ENCODE data around the gene TAS2R40.
"Not testable (repeated sequence)": the region's sequence is repeated elsewhere in the genome, so short reads cannot be mapped to it uniquely, and the experiment has no call there.

The TAS2R40 gene

DNA sequence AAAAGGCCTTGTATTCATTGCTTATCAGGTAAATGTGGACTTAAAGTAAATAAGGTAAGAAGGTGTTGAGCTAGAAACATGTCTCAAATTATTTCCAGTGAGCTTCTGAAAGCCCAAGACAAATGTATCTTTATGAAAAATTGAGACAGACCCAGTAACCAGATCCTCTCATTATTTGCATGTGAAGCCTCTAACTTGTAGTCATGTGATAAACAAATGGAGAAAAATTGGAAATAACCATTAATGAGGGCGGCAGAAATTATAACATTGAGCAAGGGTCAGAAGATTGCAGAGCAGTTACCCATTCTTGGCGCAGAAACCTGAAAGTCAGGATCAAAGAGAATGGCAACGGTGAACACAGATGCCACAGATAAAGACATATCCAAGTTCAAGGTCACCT lies at the start of gene TAS2R40:
TSS of gene TAS2R40 (plus strand) at position 301 of the 400 bp plus-strand sequence. CDS start at position 343, 42 bp downstream.
- Histone ChIP-seq H3K4me1 (ENCODE audit: insufficient read depth, low read length) (no peaks in the 10 kb centered on the region), H3K9me3 (ENCODE audit: control insufficient read depth, insufficient read depth, low read length) (no peaks in the 10 kb centered on the region), H3K9ac (ENCODE audit: low read depth, low read length) (no peak within 1 kb of the TSS), H3K36me3 (ENCODE audit: insufficient read depth, low read length) (no peaks in the 10 kb centered on the region)

DNA sequence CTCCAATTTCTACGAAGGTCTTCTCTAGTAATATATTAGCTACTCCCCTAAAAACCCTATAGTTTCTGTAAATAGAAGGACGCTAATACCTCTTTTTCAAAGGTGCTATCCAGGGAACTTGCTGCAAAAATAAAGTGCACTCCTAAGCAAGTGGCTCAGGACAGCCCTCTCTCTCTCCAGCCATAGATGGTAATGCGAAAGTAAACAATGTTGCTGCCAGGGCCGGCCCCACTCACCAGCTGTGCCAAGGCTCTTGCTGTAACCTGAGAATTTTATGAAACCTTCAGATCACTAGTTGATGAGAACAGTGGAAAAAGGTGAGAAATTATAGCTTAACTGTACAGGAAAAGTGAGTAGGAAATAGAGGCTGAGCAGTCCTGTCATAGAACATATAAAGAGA lies 49.5 kb upstream of the TAS2R40 start:
- Histone ChIP-seq H3K36me3 (ENCODE audit: insufficient read depth, low read length) (no peaks in the 10 kb centered on the region), H3K9ac (ENCODE audit: low read depth, low read length) (no peak overlapping the region), H3K9me3 (ENCODE audit: control insufficient read depth, insufficient read depth, low read length) (no peaks in the 10 kb centered on the region), H3K4me1 (ENCODE audit: insufficient read depth, low read length) (no peaks in the 10 kb centered on the region)

DNA sequence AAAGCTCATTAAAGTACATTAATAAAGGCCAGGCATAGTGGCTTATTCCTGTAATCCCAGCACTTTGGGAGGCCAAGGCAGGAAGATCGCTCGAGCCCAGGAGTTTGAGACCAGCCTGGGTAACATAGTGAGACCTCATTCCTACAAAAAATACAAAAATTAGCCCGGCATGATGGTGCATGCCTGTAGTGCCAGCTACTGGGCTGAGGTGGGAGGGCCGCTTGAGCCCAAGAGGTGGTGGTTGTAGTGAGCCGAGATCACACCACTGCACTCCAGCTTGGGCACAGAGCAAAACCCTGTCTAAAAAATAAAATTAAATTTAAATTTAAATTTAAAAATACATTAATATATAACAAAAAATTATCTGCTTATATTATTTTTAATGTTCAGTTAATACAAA lies 45.7 kb upstream of the TAS2R40 start:
- H3K4me1 ChIP-seq (ENCODE audit: insufficient read depth, low read length): no peaks in the 10 kb centered on the region
- H3K36me3 ChIP-seq (ENCODE audit: insufficient read depth, low read length): no peaks in the 10 kb centered on the region
- peaks cover 13% of the 10 kb centered on the region for H3K9me3 ChIP-seq (ENCODE audit: control insufficient read depth, insufficient read depth, low read length)
- H3K9ac ChIP-seq (ENCODE audit: low read depth, low read length): no peak overlapping the region

DNA sequence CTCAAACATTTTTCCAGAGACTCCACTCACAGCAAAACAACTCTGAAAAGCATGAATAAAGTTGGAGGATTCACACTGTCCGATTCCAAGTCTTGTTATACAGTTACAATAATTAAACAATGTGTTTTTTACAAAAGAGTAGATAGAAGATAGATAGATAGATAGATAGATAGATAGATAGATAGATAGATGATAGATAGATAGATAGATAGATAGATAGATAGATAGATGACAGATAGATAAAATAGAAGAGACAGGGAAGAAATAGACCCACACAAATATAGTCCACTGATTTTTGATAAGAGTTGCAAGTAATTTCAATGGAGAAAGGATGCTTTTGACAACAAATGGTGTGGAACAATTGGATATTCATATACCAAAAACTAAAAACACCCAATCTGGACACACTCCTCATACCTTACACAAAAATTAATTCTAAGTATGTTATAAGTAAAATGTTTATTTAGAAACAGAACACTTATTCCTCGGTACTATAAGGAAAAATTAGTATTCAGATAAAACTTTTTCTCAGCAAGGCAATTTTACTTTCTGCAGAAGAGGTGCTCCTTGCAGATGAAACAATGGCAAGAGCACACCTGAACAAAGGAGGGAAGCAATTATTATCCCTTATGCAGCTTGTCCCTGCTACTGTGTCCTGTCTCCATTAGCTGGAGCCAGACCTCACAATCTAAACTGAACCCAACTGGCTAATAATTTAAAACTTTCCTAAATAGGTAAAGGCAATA lies 44.3 kb upstream of the TAS2R40 start:
- Histone ChIP-seq H3K4me1 (ENCODE audit: insufficient read depth, low read length) (no peaks in the 10 kb centered on the region), H3K9ac (ENCODE audit: low read depth, low read length) (no peak overlapping the region), H3K9me3 (ENCODE audit: control insufficient read depth, insufficient read depth, low read length) (peaks cover 13% of the 10 kb centered on the region), H3K36me3 (ENCODE audit: insufficient read depth, low read length) (no peaks in the 10 kb centered on the region)

DNA sequence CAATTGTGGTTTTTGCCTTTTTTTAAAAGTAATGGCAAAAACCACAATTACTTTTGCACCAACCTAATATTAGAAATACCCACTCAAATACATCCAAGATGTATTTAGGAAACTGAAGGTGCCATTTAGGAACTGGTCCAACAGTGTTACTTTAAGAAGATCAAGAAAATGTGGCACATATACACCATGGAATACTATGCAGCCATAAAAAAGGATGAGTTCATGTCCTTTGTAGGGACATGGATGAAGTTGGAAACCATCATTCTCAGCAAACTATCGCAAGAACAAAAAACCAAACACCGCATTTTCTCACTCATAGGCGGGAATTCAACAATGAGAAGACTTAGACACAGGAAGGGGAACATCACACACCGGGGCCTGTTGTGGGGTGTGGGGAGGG lies 41.1 kb upstream of the TAS2R40 start:
- not testable (repeated sequence) for H3K36me3 ChIP-seq (ENCODE audit: insufficient read depth, low read length); H3K9ac ChIP-seq (ENCODE audit: low read depth, low read length); H3K4me1 ChIP-seq (ENCODE audit: insufficient read depth, low read length)
- H3K9me3 ChIP-seq (ENCODE audit: control insufficient read depth, insufficient read depth, low read length): peaks cover 13% of the 10 kb centered on the region

DNA sequence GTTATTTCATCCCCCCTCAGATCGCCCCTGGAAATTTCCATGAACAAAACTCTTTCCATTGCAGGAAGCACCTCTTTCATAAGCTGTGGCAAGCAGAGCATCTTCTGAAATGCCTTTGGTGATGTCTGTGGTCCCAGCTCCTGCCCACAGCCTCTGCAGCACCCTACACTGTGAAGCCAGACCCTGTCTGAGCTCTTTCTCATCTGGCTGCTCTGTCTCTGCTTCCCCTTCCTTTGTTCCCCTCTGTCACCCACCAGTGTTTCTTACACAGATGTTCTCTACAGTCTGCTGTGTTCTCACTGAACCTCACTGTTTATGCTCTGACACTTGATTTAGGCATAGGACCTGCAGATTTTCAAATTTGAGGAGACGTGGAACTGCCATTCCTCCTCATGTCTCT lies 40.5 kb upstream of the TAS2R40 start:
- no peaks in the 10 kb centered on the region for H3K36me3 ChIP-seq (ENCODE audit: insufficient read depth, low read length)
- no peak overlapping the region for H3K9ac ChIP-seq (ENCODE audit: low read depth, low read length)
- peaks cover 13% of the 10 kb centered on the region for H3K9me3 ChIP-seq (ENCODE audit: control insufficient read depth, insufficient read depth, low read length)
- peaks cover 3% of the 10 kb centered on the region; the same call in 1 of the 2 replicates for H3K4me1 ChIP-seq (ENCODE audit: insufficient read depth, low read length)

DNA sequence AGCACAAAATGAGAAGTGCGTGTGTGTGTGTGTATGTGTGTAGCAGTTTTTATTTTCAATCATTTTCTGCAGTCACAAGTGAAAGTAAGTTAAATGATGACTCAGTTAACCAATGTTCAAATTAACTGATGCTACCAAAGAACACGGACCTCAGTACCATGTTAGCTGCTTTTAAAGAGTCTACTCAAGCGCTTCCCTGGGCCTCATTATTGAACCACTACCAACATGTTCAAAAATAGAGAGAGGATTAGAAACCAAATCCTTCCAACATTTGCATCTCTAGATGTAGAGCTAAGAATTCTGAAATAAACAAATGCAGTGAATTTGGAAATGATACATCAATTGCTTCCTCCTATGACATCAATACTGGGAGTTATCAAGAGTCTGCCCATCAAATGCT lies 38.8 kb upstream of the TAS2R40 start, which contains the start of gene TAS2R39:
TSS of gene TAS2R39 (plus strand) at position 396 of the 400 bp plus-strand sequence. CDS start at position 396, 0 bp downstream.
- Histone ChIP-seq H3K9me3 (ENCODE audit: control insufficient read depth, insufficient read depth, low read length) (peaks cover 11% of the 10 kb centered on the region), H3K9ac (ENCODE audit: low read depth, low read length) (no peak within 1 kb of the TSS), H3K36me3 (ENCODE audit: insufficient read depth, low read length) (no peaks in the 10 kb centered on the region), H3K4me1 (ENCODE audit: insufficient read depth, low read length) (peaks cover 3% of the 10 kb centered on the region; the same call in 1 of the 2 replicates)

DNA sequence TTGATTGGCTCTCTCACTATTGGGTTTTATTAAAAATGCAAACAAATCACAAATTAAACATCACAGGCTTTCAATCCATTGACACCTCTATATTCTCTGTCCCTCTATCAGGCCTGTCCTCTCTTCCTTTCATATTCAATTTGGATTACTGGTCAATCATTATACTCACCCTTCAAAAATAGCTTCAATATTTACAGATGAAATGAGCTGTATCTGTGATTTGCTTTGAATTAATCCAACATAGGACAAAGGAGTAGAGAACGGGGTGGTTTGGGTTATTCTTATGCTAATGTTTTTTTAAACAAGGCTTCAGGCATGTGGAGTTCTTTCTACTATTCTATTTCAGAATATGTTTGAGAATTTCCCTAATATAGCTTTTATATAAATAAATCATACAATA lies 36.3 kb upstream of the TAS2R40 start:
- H3K36me3 ChIP-seq (ENCODE audit: insufficient read depth, low read length): no peaks in the 10 kb centered on the region
- peaks cover 3% of the 10 kb centered on the region; the same call in 1 of the 2 replicates for H3K4me1 ChIP-seq (ENCODE audit: insufficient read depth, low read length)
- H3K9me3 ChIP-seq (ENCODE audit: control insufficient read depth, insufficient read depth, low read length): no peaks in the 10 kb centered on the region
- H3K9ac ChIP-seq (ENCODE audit: low read depth, low read length): no peak overlapping the region

DNA sequence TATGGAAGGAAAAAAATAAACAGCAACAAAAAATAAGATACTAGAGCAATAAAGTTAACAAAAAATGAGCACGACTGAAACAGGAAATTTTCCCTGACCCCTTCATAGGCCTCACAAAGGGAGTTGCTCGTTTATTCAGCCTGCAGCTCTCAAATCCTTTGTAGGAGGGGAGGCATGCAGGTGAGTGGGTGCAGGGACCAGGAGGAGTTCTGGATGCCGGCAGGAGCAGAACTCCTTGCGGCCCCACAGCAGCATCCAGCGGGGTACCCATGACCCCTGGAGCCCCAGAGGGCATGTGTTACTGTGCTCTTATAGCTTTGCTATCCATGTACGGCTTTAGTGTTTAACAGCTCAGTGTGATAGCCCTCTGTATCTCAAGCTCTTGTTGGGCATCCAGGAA lies 32.8 kb upstream of the TAS2R40 start:
- H3K4me1 ChIP-seq (ENCODE audit: insufficient read depth, low read length): peaks cover 3% of the 10 kb centered on the region; the same call in 1 of the 2 replicates

DNA sequence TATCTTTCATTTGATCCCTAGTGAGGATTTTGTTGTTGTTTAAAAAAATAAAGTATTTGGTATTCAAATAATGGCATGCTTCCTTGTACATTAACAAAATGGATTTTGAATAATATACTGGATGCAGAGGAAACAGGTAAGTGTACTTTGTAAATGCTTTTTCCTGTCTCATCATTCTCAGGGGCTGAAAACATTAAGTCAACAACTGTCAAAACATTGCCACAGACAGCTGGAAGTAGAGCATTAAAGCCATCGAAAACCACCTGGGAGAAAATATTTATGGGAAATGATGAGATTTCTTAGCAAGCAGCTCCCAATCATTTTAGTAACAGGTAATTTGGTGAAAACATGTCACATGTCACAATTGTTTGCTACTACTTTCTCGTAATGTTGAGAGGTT lies 28.0 kb upstream of the TAS2R40 start:
- Histone ChIP-seq H3K9me3 (ENCODE audit: control insufficient read depth, insufficient read depth, low read length) (no peaks in the 10 kb centered on the region), H3K4me1 (ENCODE audit: insufficient read depth, low read length) (no peaks in the 10 kb centered on the region), H3K9ac (ENCODE audit: low read depth, low read length) (no peak overlapping the region), H3K36me3 (ENCODE audit: insufficient read depth, low read length) (no peaks in the 10 kb centered on the region)

More for the DNA sequence above, 32.8 kb upstream of the TAS2R40 start:
- H3K36me3 ChIP-seq (ENCODE audit: insufficient read depth, low read length): no peaks in the 10 kb centered on the region
- no peak overlapping the region for H3K9ac ChIP-seq (ENCODE audit: low read depth, low read length)
- H3K9me3 ChIP-seq (ENCODE audit: control insufficient read depth, insufficient read depth, low read length): no peaks in the 10 kb centered on the region

DNA sequence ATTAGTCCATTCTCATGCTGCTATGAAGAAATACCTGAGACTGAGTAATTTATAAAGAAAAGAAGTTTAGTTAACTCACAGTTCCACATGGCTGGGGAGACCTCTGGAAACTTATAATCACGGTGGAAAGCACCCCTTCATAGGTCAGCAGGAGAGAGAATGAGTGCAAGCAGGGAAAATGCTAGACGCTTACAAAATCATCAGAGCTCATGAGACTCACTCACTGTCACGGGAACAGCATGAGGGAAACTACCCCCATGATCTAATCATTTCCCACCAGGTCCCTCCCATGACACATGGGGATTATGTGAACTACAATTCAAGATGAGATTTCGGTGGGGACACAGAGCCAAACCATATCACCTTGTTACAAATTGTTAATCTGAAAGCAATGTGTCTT lies 22.8 kb upstream of the TAS2R40 start:
- H3K4me1 ChIP-seq (ENCODE audit: insufficient read depth, low read length): no peaks in the 10 kb centered on the region
- no peak overlapping the region for H3K9ac ChIP-seq (ENCODE audit: low read depth, low read length)
- no peaks in the 10 kb centered on the region for H3K36me3 ChIP-seq (ENCODE audit: insufficient read depth, low read length)
- no peaks in the 10 kb centered on the region for H3K9me3 ChIP-seq (ENCODE audit: control insufficient read depth, insufficient read depth, low read length)

DNA sequence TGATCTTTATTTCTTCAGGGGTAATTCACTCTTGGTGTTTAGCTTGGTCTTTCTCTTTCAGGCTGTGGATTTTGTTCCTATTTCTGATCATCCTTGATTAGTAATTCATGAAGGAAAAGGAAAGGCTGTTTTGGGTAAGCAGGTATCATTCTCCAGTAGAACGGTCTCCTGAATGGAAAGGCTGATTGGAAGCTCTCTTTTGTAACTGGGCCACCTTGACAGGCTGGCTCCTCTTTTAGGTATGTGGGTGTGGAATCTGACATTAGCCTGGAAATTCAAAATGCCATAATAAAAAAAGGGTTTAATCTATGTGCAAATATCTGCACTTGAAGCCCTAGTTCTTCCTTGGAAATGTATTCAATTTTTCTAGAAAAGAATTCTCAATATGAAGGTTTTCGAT lies 19.7 kb upstream of the TAS2R40 start:
- no peaks in the 10 kb centered on the region for H3K9me3 ChIP-seq (ENCODE audit: control insufficient read depth, insufficient read depth, low read length)
- H3K9ac ChIP-seq (ENCODE audit: low read depth, low read length): no peak overlapping the region
- no peaks in the 10 kb centered on the region for H3K4me1 ChIP-seq (ENCODE audit: insufficient read depth, low read length)
- no peaks in the 10 kb centered on the region for H3K36me3 ChIP-seq (ENCODE audit: insufficient read depth, low read length)

DNA sequence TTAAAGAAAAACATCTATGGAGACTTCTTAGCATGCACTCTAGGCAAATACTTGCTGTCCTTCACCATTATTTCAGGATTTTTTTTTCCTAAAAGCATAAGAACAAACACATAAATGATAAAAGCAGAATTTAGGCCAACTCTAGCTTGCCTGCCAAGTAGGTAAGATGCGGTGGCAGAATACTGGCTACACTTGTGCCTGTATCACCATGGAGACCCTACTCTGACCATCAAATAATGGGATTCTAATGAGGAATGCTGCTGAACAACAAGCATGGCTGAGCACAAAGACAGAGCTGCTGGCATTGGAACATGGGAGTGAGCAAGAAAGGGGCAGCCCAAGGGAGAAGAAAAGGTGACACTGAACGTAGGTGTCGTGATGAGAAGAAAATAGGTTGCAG lies 18.5 kb upstream of the TAS2R40 start:
- no peaks in the 10 kb centered on the region for H3K4me1 ChIP-seq (ENCODE audit: insufficient read depth, low read length)
- H3K36me3 ChIP-seq (ENCODE audit: insufficient read depth, low read length): no peaks in the 10 kb centered on the region

DNA sequence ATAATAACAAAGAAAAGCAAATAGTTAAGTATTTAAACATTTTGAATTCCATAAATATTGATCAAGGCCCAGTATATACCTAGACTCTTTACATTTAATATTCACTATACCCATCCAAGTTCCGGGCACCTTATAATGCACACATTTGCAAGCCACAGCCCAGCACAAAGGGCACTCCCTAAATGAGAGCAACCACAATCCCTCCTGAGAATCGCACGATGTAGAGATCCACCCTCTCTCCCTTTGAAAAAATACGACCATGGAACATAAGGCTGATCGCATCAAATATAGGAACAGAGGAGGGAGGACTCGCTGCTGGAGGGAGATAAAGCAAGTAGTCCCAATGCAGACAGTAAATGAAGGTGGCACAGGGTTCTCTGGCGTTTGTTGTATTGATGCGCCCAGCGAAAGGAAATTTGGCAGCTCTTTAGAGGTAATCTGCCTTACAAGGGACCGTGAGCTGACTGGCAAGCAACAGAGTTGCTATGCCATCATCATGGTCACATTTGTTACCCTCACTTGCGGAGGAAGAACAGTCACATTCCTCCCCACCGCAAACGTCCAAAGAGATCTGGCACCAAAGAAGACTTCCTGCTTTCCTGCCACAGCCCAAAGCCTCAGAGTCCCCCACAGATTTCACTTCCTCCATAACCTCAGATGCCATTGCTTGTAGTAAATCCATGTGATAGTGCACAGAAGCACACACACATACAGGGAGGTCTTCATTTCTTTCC lies 16.1 kb upstream of the TAS2R40 start:
- Histone ChIP-seq H3K9me3 (ENCODE audit: control insufficient read depth, insufficient read depth, low read length) (no peaks in the 10 kb centered on the region), H3K4me1 (ENCODE audit: insufficient read depth, low read length) (no peaks in the 10 kb centered on the region), H3K9ac (ENCODE audit: low read depth, low read length) (no peak overlapping the region), H3K36me3 (ENCODE audit: insufficient read depth, low read length) (no peaks in the 10 kb centered on the region)

More for the DNA sequence above, 18.5 kb upstream of the TAS2R40 start:
- no peak overlapping the region for H3K9ac ChIP-seq (ENCODE audit: low read depth, low read length)
- no peaks in the 10 kb centered on the region for H3K9me3 ChIP-seq (ENCODE audit: control insufficient read depth, insufficient read depth, low read length)

DNA sequence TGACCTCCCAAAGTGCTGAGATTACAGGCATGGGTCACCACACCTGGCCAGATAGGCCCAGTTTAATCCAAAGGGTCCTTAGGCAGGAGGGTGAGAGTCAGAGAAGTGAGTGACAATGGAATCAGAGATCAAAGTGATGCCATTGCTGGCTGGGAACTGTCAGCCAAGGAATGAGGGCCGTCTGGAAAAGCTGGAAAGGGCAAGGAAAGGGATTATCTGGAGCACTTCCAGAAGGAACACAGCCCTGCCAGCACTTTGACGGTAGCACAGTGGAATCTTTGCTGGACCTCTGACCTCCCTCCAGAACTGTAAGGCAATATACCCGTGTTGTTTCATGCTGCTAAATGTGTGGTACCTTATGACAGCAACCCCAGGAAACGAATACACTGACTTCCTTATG lies 11.3 kb upstream of the TAS2R40 start:
- no peak overlapping the region for H3K9ac ChIP-seq (ENCODE audit: low read depth, low read length)
- H3K36me3 ChIP-seq (ENCODE audit: insufficient read depth, low read length): no peaks in the 10 kb centered on the region
- H3K9me3 ChIP-seq (ENCODE audit: control insufficient read depth, insufficient read depth, low read length): no peaks in the 10 kb centered on the region
- H3K4me1 ChIP-seq (ENCODE audit: insufficient read depth, low read length): no peaks in the 10 kb centered on the region
